Parathyroid adenoma (tissue), 2 donors: ENCODE data around the gene ADAT3.

Source experiments
- H2AFZ ChIP-seq: fragments of 300-600 bp; sonication (generic); one replicate; pipeline ENCODE4 v1.7.0; 2017; ENCODE audit warnings: antibody characterized with exemption, mild to moderate bottlenecking
- H3K27ac ChIP-seq: fragments of 300-600 bp; sonication (generic); one replicate; pipeline ENCODE4 v1.7.0; 2017
- H3K27me3 ChIP-seq: fragments of 300-600 bp; sonication (generic); one replicate; pipeline ENCODE4 v1.7.0; 2017; ENCODE audit warnings: low read length; ENCODE audit not compliant: control insufficient read depth, insufficient read depth
- H3K36me3 ChIP-seq: fragments of 300-600 bp; sonication (generic); one replicate; pipeline ENCODE4 v1.7.0; 2017; ENCODE audit warnings: low read length; ENCODE audit not compliant: control insufficient read depth, insufficient read depth
- H3K4me1 ChIP-seq: fragments of 300-600 bp; sonication (generic); one replicate; pipeline ENCODE4 v1.7.0; 2017; ENCODE audit warnings: control low read depth
- H3K4me2 ChIP-seq: fragments of 300-600 bp; sonication (generic); one replicate; pipeline ENCODE4 v1.7.0; 2017; ENCODE audit warnings: low read length
- H3K4me3 ChIP-seq: fragments of 300-600 bp; sonication (generic); one replicate; pipeline ENCODE4 v1.7.0; 2017; ENCODE audit warnings: low read depth, low read length
- H3K79me2 ChIP-seq: fragments of 300-600 bp; sonication (generic); one replicate; pipeline ENCODE4 v1.7.0; 2017; ENCODE audit warnings: control low read depth
- H3K9ac ChIP-seq: fragments of 300-600 bp; sonication (generic); one replicate; pipeline ENCODE4 v1.7.0; 2017; ENCODE audit warnings: mild to moderate bottlenecking
- H3K9me3 ChIP-seq: fragments of 300-600 bp; sonication (generic); one replicate; pipeline ENCODE4 v1.7.0; 2017; ENCODE audit warnings: low read length; ENCODE audit not compliant: control insufficient read depth
- CTCF ChIP-seq: fragments of 300-600 bp; sonication (generic); IDR thresholded peaks from one replicate; pipeline ENCODE4 v1.7.0; 2017; ENCODE audit warnings: antibody characterized with exemption, mild to moderate bottlenecking
- donor health status: primary hyperparathyroidism.

The ADAT3 gene

GRCh38 chr19:1936916-1937610 is 31.9 kb downstream of the ADAT3 start:
- H3K27ac ChIP-seq: no peak overlapping the region

GRCh38 chr19:1938071-1938470 is 32.9 kb downstream of the ADAT3 start:
- no peak overlapping the region for H3K4me2 ChIP-seq
- peaks cover 14% of the 10 kb centered on the region for H3K79me2 ChIP-seq
- no peak for TF ChIP-seq CTCF
- H3K4me3 ChIP-seq: no peak overlapping the region
- peaks cover 16% of the 10 kb centered on the region for H3K4me1 ChIP-seq
- H3K9ac ChIP-seq: no peak overlapping the region
- no peaks in the 10 kb centered on the region for H3K36me3 ChIP-seq
- H3K27ac ChIP-seq: no peak overlapping the region
- no peak overlapping the region for H2AFZ ChIP-seq
- H3K9me3 ChIP-seq: no peaks in the 10 kb centered on the region
- no peaks in the 10 kb centered on the region for H3K27me3 ChIP-seq

More at GRCh38 chr19:1936916-1937610, 31.9 kb downstream of the ADAT3 start:
- Histone ChIP-seq H3K9ac (no peak overlapping the region), H3K4me2 (no peak overlapping the region), H3K36me3 (no peaks in the 10 kb centered on the region), H3K4me1 (peaks cover 10% of the 10 kb centered on the region), H3K27me3 (no peaks in the 10 kb centered on the region), H2AFZ (no peak overlapping the region), H3K79me2 (peaks cover 4% of the 10 kb centered on the region), H3K4me3 (no peak overlapping the region), H3K9me3 (no peaks in the 10 kb centered on the region)
- TF ChIP-seq CTCF: no peak

GRCh38 chr19:1941146-1942077 is 36.2 kb downstream of the ADAT3 start, which contains the start of gene CSNK1G2:
Gene CSNK1G2, plus strand, starts transcription at chr19:1941172. Its CDS starts 28,601 bp downstream, at chr19:1969773.
- H3K36me3 ChIP-seq: no peaks in the 10 kb centered on the region
- no peak within 1 kb of the TSS for H3K9ac ChIP-seq
- H3K4me2 ChIP-seq: peak within 1 kb of the TSS; percentile 98
- H3K4me1 ChIP-seq: peaks cover 13% of the 10 kb centered on the region
- H3K79me2 ChIP-seq: peaks cover 42% of the 10 kb centered on the region
- no peaks in the 10 kb centered on the region for H3K9me3 ChIP-seq
- H3K27ac ChIP-seq: peak within 1 kb of the TSS; percentile 91
- H3K27me3 ChIP-seq: no peaks in the 10 kb centered on the region
- H3K4me3 ChIP-seq: peak within 1 kb of the TSS; percentile 77
- peak within 1 kb of the TSS; percentile 95 for H2AFZ ChIP-seq
- no peak for TF ChIP-seq CTCF

GRCh38 chr19:1942078-1942933 is 37.1 kb downstream of the ADAT3 start:
- Histone ChIP-seq H3K9me3 (no peaks in the 10 kb centered on the region), H2AFZ (peak overlapping the region; percentile 72), H3K79me2 (peaks cover 48% of the 10 kb centered on the region), H3K4me3 (peak overlapping the region; percentile 77), H3K27ac (peak overlapping the region; percentile 76), H3K27me3 (no peaks in the 10 kb centered on the region), H3K36me3 (no peaks in the 10 kb centered on the region), H3K9ac (no peak overlapping the region), H3K4me1 (peaks cover 13% of the 10 kb centered on the region), H3K4me2 (peak overlapping the region; percentile 98)
- no peak for TF ChIP-seq CTCF
